PC-3 (cell line): ENCODE measurements around the gene ANKS1A. TPM values are rescaled to one million over a fixed set of nuclear protein-coding genes. Genes with fewer than 3 reads are reported as not detected.
A peak's percentile ranks its signal among the peaks of the same experiment; 100 is the strongest.
"Not testable (repeated sequence)": the region's sequence is repeated elsewhere in the genome, so short reads cannot be mapped to it uniquely, and the experiment has no call there.

Experiments used
- ATAC-seq: fragments of 200-7000 bp; cut with Tn5 transposase; 2 replicates; pipeline ENCODE4 v1.9.1; 2020; ENCODE audit warnings: mild to moderate bottlenecking, moderate library complexity
- BruUV-seq: library from RNA; stranded (reverse); fragments of 400-500 nt; replicated peaks from 2 replicates; lab custom pipeline; 2021; lab: Mats Ljungman, UMichigan
- CTCF ChIA-PET: fragments of 300-600 bp; sonication (Branson Sonifier 250); formaldehyde crosslinking; loops from one replicate; lab custom pipeline; 2022; ENCODE audit warnings: antibody characterized with exemption; lab: Charles Lee
- POLR2A ChIA-PET: fragments of 300-600 bp; sonication (Branson Sonifier 250); formaldehyde crosslinking; loops from one replicate; lab custom pipeline; 2022; ENCODE audit warnings: antibody characterized with exemption; ENCODE audit not compliant: unreplicated experiment; lab: Charles Lee
- DNase-seq: peaks from one replicate; pipeline ENCODE4 v3.0.0-alpha.2; 2015
- H2AFZ ChIP-seq: fragments of 300-600 bp; sonication (generic); 2 replicates; pipeline ENCODE4 v1.6.0; 2016; ENCODE audit warnings: antibody characterized with exemption, low read length
- H3F3A ChIP-seq: fragments of 300-600 bp; sonication (generic); one replicate; pipeline ENCODE4 v1.6.0; 2017; ENCODE audit warnings: antibody characterized with exemption, low read length, control low read depth, mild to moderate bottlenecking; ENCODE audit not compliant: unreplicated experiment
- H3K27ac ChIP-seq: fragments of 300-600 bp; sonication (generic); 2 replicates; pipeline ENCODE4 v1.5.1; 2016; ENCODE audit warnings: mild to moderate bottlenecking, low read length
- H3K27me3 ChIP-seq: fragments of 300-600 bp; sonication (generic); 2 replicates; pipeline ENCODE4 v1.6.1; 2016; ENCODE audit warnings: low read length, mixed read lengths
- H3K36me3 ChIP-seq: fragments of 300-600 bp; sonication (generic); 2 replicates; pipeline ENCODE4 v1.6.1; 2016; ENCODE audit warnings: low read depth, mixed run types, low read length, mixed read lengths
- H3K4me1 ChIP-seq: fragments of 300-600 bp; sonication (generic); 2 replicates; pipeline ENCODE4 v1.5.1; 2016; ENCODE audit warnings: low read length; ENCODE audit not compliant: insufficient read depth
- H3K4me2 ChIP-seq: fragments of 300-600 bp; sonication (generic); 2 replicates; pipeline ENCODE4 v1.6.0; 2016; ENCODE audit warnings: low read length
- H3K4me3 ChIP-seq: fragments of 300-600 bp; sonication (generic); 2 replicates; pipeline ENCODE4 v1.5.1; 2016; ENCODE audit warnings: mild to moderate bottlenecking, low read length, mixed read lengths
- H3K79me2 ChIP-seq: fragments of 300-600 bp; sonication (generic); 2 replicates; pipeline ENCODE4 v1.6.1; 2017; ENCODE audit warnings: low read length, mixed read lengths
- H3K9ac ChIP-seq: fragments of 300-600 bp; sonication (generic); 2 replicates; pipeline ENCODE4 v1.6.0; 2016; ENCODE audit warnings: mild to moderate bottlenecking, low read length
- H3K9me2 ChIP-seq: fragments of 300-600 bp; sonication (generic); replicated peaks from 2 replicates; pipeline ENCODE4 v1.6.1; 2016; ENCODE audit warnings: mixed run types, low read length, mixed read lengths
- H3K9me3 ChIP-seq: fragments of 300-600 bp; sonication (generic); 2 replicates; pipeline ENCODE4 v1.6.1; 2016; ENCODE audit warnings: low read length, mixed read lengths
- H4K20me1 ChIP-seq: fragments of 300-600 bp; sonication (generic); 2 replicates; pipeline ENCODE4 v1.6.1; 2016; ENCODE audit warnings: low read length, mixed read lengths
- CTCF ChIP-seq: fragments of 300-600 bp; sonication (generic); conservative IDR thresholded peaks from 2 replicates; pipeline ENCODE4 v1.5.1; 2017; ENCODE audit warnings: antibody characterized with exemption, low read depth, mild to moderate bottlenecking, low read length
- EZH2 ChIP-seq: fragments of 300-600 bp; sonication (generic); IDR thresholded peaks from one replicate; pipeline ENCODE4 v1.6.1; 2017; ENCODE audit warnings: antibody characterized with exemption, mild to moderate bottlenecking, low read length; ENCODE audit not compliant: unreplicated experiment
- EZH2phosphoT487 ChIP-seq: fragments of 300-600 bp; sonication (generic); IDR thresholded peaks from 2 replicates; pipeline ENCODE4 v1.6.1; 2018; ENCODE audit warnings: mild to moderate bottlenecking, antibody characterized with exemption, low read length, borderline replicate concordance
- intact Hi-C: fragments of 100-400 bp; cut with micrococcal nuclease; formaldehyde crosslinking; loops from 2 replicates; pipeline ENCODE4 v1.9.0; 2023
- total RNA-seq: library from RNA; depleted of rRNA; stranded (reverse); fragments of >200 nt; gene quantifications from 2 replicates; pipeline ENCODE4 v1.2.3, GENCODE V29; 2014

The ANKS1A gene
- total RNA-seq, 1 experiment from 2014 or later, result 18.8 TPM

DNA sequence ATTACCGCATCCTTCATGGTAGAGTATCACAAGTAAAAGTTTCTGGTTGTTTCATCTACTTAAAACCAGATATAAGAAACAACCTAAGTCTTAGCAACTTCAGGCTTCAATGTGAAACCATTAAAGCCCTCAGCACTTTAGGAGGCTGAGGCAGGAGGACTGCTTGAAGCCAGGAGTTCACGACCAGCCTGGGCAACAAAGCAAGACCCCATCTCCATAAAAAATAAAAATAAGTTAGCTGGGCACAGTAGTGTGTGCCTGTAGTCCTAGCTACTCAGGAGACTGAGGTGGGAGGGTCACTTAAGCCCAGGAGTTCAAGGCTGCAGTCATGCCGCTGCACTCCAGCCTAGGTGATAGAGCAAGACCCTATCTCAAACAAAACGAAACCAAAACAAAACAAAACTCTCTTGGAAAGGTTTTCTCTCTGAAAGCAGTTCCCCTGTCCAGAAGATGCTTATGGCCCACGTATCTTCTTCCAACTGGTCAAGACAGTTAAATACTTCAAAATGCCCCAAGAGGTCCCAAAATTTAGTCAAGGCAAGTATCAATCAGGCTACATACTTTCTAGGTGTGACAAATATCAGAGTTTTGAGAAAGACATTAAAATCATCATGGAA lies 11.1 kb upstream of the ANKS1A start:
- Histone ChIP-seq H3F3A (no peaks in the 10 kb centered on the region), H3K36me3 (peaks cover 28% of the 10 kb centered on the region), H3K9ac (no peak overlapping the region), H4K20me1 (no peaks in the 10 kb centered on the region), H3K4me3 (no peak overlapping the region), H3K27ac (no peak overlapping the region), H3K9me2 (no peaks in the 10 kb centered on the region), H3K9me3 (no peaks in the 10 kb centered on the region), H3K4me2 (no peak overlapping the region), H3K79me2 (peaks cover 11% of the 10 kb centered on the region), H2AFZ (no peak overlapping the region), H3K4me1 (peaks cover 15% of the 10 kb centered on the region), H3K27me3 (no peaks in the 10 kb centered on the region)
- no peak for TF ChIP-seq CTCF
- no peak for TF ChIP-seq EZH2
- no peak for TF ChIP-seq EZH2phosphoT487
- DNase-seq, result no peak
- CTCF ChIA-PET, result no interaction called here
- intact Hi-C loops, result no loop called here
- no TSS peak for BruUV-seq
- POLR2A ChIA-PET, result no interaction called here
- ATAC-seq, result no peak

DNA sequence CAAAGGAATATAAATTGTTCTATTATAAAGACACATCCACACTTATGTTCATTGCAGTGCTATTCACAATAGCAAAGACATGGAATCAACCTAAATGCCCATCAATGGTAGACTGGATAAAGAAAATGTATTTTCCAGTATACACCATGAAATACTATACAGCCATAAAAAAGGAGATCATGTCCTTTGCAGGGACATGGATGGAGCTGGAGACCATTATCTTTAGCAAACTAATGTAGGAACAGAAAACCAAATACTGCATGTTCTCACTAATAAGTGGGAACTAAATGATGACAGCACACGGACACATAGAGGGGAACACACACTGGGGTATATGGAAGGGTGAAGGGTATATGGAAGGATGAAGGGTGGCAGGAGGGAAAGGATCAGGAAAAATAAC lies 5.0 kb upstream of the ANKS1A start:
- BruUV-seq, result not testable (repeated sequence)

DNA sequence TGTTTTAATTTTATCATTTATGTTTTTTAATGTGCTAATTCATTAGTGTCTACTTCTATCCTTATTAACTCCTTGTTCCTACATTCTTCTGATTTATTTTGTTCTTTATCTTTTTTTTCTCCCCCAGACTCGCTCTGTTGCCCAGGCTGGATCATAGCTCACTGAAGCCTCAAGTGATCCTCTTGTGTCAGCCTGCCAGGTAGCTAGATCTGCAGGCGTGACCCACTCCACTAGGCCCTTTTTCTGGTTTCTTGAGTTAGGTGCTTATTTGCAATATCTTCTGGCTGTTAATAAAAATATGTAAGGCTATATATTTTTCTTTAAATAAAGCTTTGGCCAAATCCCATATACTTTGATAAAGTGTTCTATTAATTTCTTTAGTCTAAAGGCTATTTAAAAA lies 4.1 kb upstream of the ANKS1A start:
- H3K79me2 ChIP-seq, result peaks cover 69% of the 10 kb centered on the region
- H3K9ac ChIP-seq, result no peak overlapping the region
- no peak overlapping the region for H2AFZ ChIP-seq
- no TSS peak for BruUV-seq
- peaks cover 11% of the 10 kb centered on the region; the same call in 1 of the 2 replicates for H3K36me3 ChIP-seq
- TF ChIP-seq CTCF, result no peak
- no peak for TF ChIP-seq EZH2phosphoT487
- no peak for TF ChIP-seq EZH2
- DNase-seq, result no peak
- H3K9me2 ChIP-seq, result no peaks in the 10 kb centered on the region
- H3K4me3 ChIP-seq, result no peak overlapping the region
- no peak overlapping the region for H3K27ac ChIP-seq
- no peak for ATAC-seq
- H3K4me1 ChIP-seq, result no peaks in the 10 kb centered on the region; the same call in 1 of the 2 replicates
- H3K9me3 ChIP-seq, result no peaks in the 10 kb centered on the region
- ChIA-PET CTCF (no interaction called here), POLR2A (no interaction called here)
- H4K20me1 ChIP-seq, result no peaks in the 10 kb centered on the region
- intact Hi-C loops, result loop anchor here (5.0 kb wide), 1 partner anchor 257 kb away; the partner anchor contains the start of gene TCP11
- H3K27me3 ChIP-seq, result no peaks in the 10 kb centered on the region
- H3F3A ChIP-seq, result no peaks in the 10 kb centered on the region
- H3K4me2 ChIP-seq, result no peak overlapping the region

More for the DNA sequence above, 5.0 kb upstream of the ANKS1A start:
- ATAC-seq, intact Hi-C loops, H4K20me1 ChIP-seq, H3K4me3 ChIP-seq, H3K9me3 ChIP-seq, CTCF ChIA-PET, H3K4me2 ChIP-seq, DNase-seq, H3K4me1 ChIP-seq, H3K27ac ChIP-seq, H2AFZ ChIP-seq, H3K9me2 ChIP-seq, H3F3A ChIP-seq, POLR2A ChIA-PET, H3K27me3 ChIP-seq, H3K9ac ChIP-seq: not testable (repeated sequence)
- Histone ChIP-seq H3K79me2 (peaks cover 60% of the 10 kb centered on the region), H3K36me3 (peaks cover 17% of the 10 kb centered on the region)

GRCh38 chr6:34885837-34886236 lies 3.2 kb upstream of the ANKS1A start:
- intact Hi-C loops, result loop anchor here (5.0 kb wide), 1 partner anchor 256 kb away; the partner anchor contains the start of gene TCP11
- H4K20me1 ChIP-seq, BruUV-seq, H2AFZ ChIP-seq, H3F3A ChIP-seq, H3K4me1 ChIP-seq, H3K27me3 ChIP-seq, CTCF ChIA-PET, H3K9me3 ChIP-seq, H3K9ac ChIP-seq, POLR2A ChIA-PET, DNase-seq, H3K27ac ChIP-seq, ATAC-seq, H3K9me2 ChIP-seq: not testable (repeated sequence)
- Histone ChIP-seq H3K79me2 (peaks cover 76% of the 10 kb centered on the region), H3K4me3 (peak overlapping the region; percentile 90; the same call in 1 of the 2 replicates), H3K36me3 (peaks cover 10% of the 10 kb centered on the region; the same call in 1 of the 2 replicates), H3K4me2 (peak overlapping the region; percentile 90; the same call in 1 of the 2 replicates)
